GM18507 (cell line): Measurements from ENCODE around the gene FAM163B.

Experiments
- DNase-seq: peaks from one replicate; pipeline ENCODE4 v3.0.0; 2011; ENCODE audit warnings: low read depth; ENCODE audit not compliant: insufficient read length; ENCODE audit errors: extremely low spot score
- FAIRE-seq: peaks from 2 replicates; lab custom pipeline; 2011; peaks lifted over from hg19 to GRCh38; lab: Jason Lieb, UNC

Gene FAM163B

GRCh38 chr9:133587051-133587450, 22.1 kb downstream of the FAM163B start:
- no peak for FAIRE-seq
- DNase-seq, result no peak

GRCh38 chr9:133585481-133586351, 23.5 kb downstream of the FAM163B start:
- DNase-seq, result no peak
- no peak for FAIRE-seq

GRCh38 chr9:133584559-133585476, 24.4 kb downstream of the FAM163B start:
- DNase-seq (no peak), FAIRE-seq (no peak)

- no peak for FAIRE-seq
- no peak for DNase-seq
These were observed 25.0 kb downstream of the FAM163B start for GRCh38 chr9:133584167-133584558.

GRCh38 chr9:133583586-133583985, 25.6 kb downstream of the FAM163B start:
- no peak for DNase-seq

GRCh38 chr9:133583111-133583510, 26.1 kb downstream of the FAM163B start:
- DNase-seq (no peak), FAIRE-seq (no peak)

More at GRCh38 chr9:133583586-133583985, 25.6 kb downstream of the FAM163B start:
- no peak for FAIRE-seq

GRCh38 chr9:133582501-133583045, 26.6 kb downstream of the FAM163B start:
- FAIRE-seq (no peak), DNase-seq (no peak)

- DNase-seq, result no peak
- FAIRE-seq, result no peak
These were observed 27.5 kb downstream of the FAM163B start for GRCh38 chr9:133581513-133582343.

- DNase-seq, result no peak
- no peak for FAIRE-seq
These were observed 28.2 kb downstream of the FAM163B start for GRCh38 chr9:133581011-133581410.

GRCh38 chr9:133580419-133580738, 28.8 kb downstream of the FAM163B start:
- DNase-seq (no peak), FAIRE-seq (no peak)

GRCh38 chr9:133579601-133580418, 29.4 kb downstream of the FAM163B start:
- no peak for FAIRE-seq
- no peak for DNase-seq

GRCh38 chr9:133578524-133579441, 30.4 kb downstream of the FAM163B start:
- FAIRE-seq (no peak), DNase-seq (no peak)

- DNase-seq, result no peak
- no peak for FAIRE-seq
These were observed 31.5 kb downstream of the FAM163B start for GRCh38 chr9:133577737-133578112.

- FAIRE-seq (no peak), DNase-seq (no peak)
These were observed 32.1 kb downstream of the FAM163B start for GRCh38 chr9:133576875-133577736.

- no peak for FAIRE-seq
- no peak for DNase-seq
These were observed 32.9 kb downstream of the FAM163B start for GRCh38 chr9:133576031-133576874.
